ENCODE results near the gene SLC6A6.

Gene SLC6A6

GRCh38 chr3:14422016-14422963, 19.9 kb downstream of the SLC6A6 start:
- H3K36me3 ChIP-seq (ENCODE audit: insufficient read depth, insufficient read length, low read length) = peaks cover 85% of the 10 kb centered on the region
- H3K9me3 ChIP-seq (ENCODE audit: insufficient read depth, low read length) = no peaks in the 10 kb centered on the region
- no peak overlapping the region for H3K4me3 ChIP-seq (ENCODE audit: insufficient read length, low read depth)
- no peaks in the 10 kb centered on the region for H3K27me3 ChIP-seq (ENCODE audit: insufficient read depth, insufficient read length)
- TF ChIP-seq SUZ12 (IDR thresholded peaks at IDR 0.05; ENCODE audit: extremely low read depth, insufficient read depth, insufficient read length) = no peak
- TF ChIP-seq ZNF274 (IDR thresholded peaks at IDR 0.05; ENCODE audit: low read depth, low read length) = no peak
- no peak for TF ChIP-seq YY1 (IDR thresholded peaks at IDR 0.05; ENCODE audit: insufficient read depth, insufficient read length)
- no peak for DNase-seq (ENCODE audit: low read depth, low spot score)
- peak overlapping the region; percentile 62 for H3K9ac ChIP-seq (ENCODE audit: insufficient read length, low read depth)
- peaks cover 51% of the 10 kb centered on the region for H3K4me1 ChIP-seq (ENCODE audit: insufficient read depth, insufficient read length)

- Histone ChIP-seq H3K36me3 (ENCODE audit: insufficient read depth, insufficient read length, low read length) (peaks cover 84% of the 10 kb centered on the region), H3K4me3 (ENCODE audit: insufficient read length, low read depth) (no peak overlapping the region), H3K4me1 (ENCODE audit: insufficient read depth, insufficient read length) (peaks cover 51% of the 10 kb centered on the region), H3K27me3 (ENCODE audit: insufficient read depth, insufficient read length) (no peaks in the 10 kb centered on the region), H3K9me3 (ENCODE audit: insufficient read depth, low read length) (no peaks in the 10 kb centered on the region), H3K9ac (ENCODE audit: insufficient read length, low read depth) (no peak overlapping the region)
- DNase-seq (ENCODE audit: low read depth, low spot score) = no peak
- TF ChIP-seq YY1 (IDR thresholded peaks at IDR 0.05; ENCODE audit: insufficient read depth, insufficient read length) (no peak), SUZ12 (IDR thresholded peaks at IDR 0.05; ENCODE audit: extremely low read depth, insufficient read depth, insufficient read length) (no peak), ZNF274 (IDR thresholded peaks at IDR 0.05; ENCODE audit: low read depth, low read length) (no peak)
These were observed 20.9 kb downstream of the SLC6A6 start for GRCh38 chr3:14423197-14423743.

GRCh38 chr3:14423963-14424362, 21.6 kb downstream of the SLC6A6 start:
- DNase-seq (ENCODE audit: low read depth, low spot score) = no peak
- Histone ChIP-seq H3K27me3 (ENCODE audit: insufficient read depth, insufficient read length) (no peaks in the 10 kb centered on the region), H3K9ac (ENCODE audit: insufficient read length, low read depth) (no peak overlapping the region), H3K9me3 (ENCODE audit: insufficient read depth, low read length) (no peaks in the 10 kb centered on the region), H3K36me3 (ENCODE audit: insufficient read depth, insufficient read length, low read length) (peaks cover 83% of the 10 kb centered on the region), H3K4me1 (ENCODE audit: insufficient read depth, insufficient read length) (peaks cover 47% of the 10 kb centered on the region), H3K4me3 (ENCODE audit: insufficient read length, low read depth) (no peak overlapping the region)
- TF ChIP-seq SUZ12 (IDR thresholded peaks at IDR 0.05; ENCODE audit: extremely low read depth, insufficient read depth, insufficient read length) = no peak
- no peak for TF ChIP-seq ZNF274 (IDR thresholded peaks at IDR 0.05; ENCODE audit: low read depth, low read length)
- TF ChIP-seq YY1 (IDR thresholded peaks at IDR 0.05; ENCODE audit: insufficient read depth, insufficient read length) = no peak

- Histone ChIP-seq H3K4me3 (ENCODE audit: insufficient read length, low read depth) (no peak overlapping the region), H3K9me3 (ENCODE audit: insufficient read depth, low read length) (no peaks in the 10 kb centered on the region), H3K4me1 (ENCODE audit: insufficient read depth, insufficient read length) (peaks cover 43% of the 10 kb centered on the region), H3K36me3 (ENCODE audit: insufficient read depth, insufficient read length, low read length) (peaks cover 77% of the 10 kb centered on the region), H3K9ac (ENCODE audit: insufficient read length, low read depth) (no peak overlapping the region), H3K27me3 (ENCODE audit: insufficient read depth, insufficient read length) (no peaks in the 10 kb centered on the region)
- TF ChIP-seq SUZ12 (IDR thresholded peaks at IDR 0.05; ENCODE audit: extremely low read depth, insufficient read depth, insufficient read length) (no peak), ZNF274 (IDR thresholded peaks at IDR 0.05; ENCODE audit: low read depth, low read length) (no peak), YY1 (IDR thresholded peaks at IDR 0.05; ENCODE audit: insufficient read depth, insufficient read length) (no peak)
- DNase-seq (ENCODE audit: low read depth, low spot score) = no peak
These were observed 22.5 kb downstream of the SLC6A6 start for GRCh38 chr3:14424711-14425580.

GRCh38 chr3:14425581-14426304, 23.3 kb downstream of the SLC6A6 start:
- Histone ChIP-seq H3K9ac (ENCODE audit: insufficient read length, low read depth) (no peak overlapping the region), H3K9me3 (ENCODE audit: insufficient read depth, low read length) (no peaks in the 10 kb centered on the region), H3K36me3 (ENCODE audit: insufficient read depth, insufficient read length, low read length) (peaks cover 77% of the 10 kb centered on the region), H3K27me3 (ENCODE audit: insufficient read depth, insufficient read length) (no peaks in the 10 kb centered on the region), H3K4me3 (ENCODE audit: insufficient read length, low read depth) (no peak overlapping the region), H3K4me1 (ENCODE audit: insufficient read depth, insufficient read length) (peaks cover 46% of the 10 kb centered on the region)
- no peak for DNase-seq (ENCODE audit: low read depth, low spot score)
- TF ChIP-seq ZNF274 (IDR thresholded peaks at IDR 0.05; ENCODE audit: low read depth, low read length) (no peak), SUZ12 (IDR thresholded peaks at IDR 0.05; ENCODE audit: extremely low read depth, insufficient read depth, insufficient read length) (no peak), YY1 (IDR thresholded peaks at IDR 0.05; ENCODE audit: insufficient read depth, insufficient read length) (no peak)

GRCh38 chr3:14426305-14426620, 23.9 kb downstream of the SLC6A6 start:
- H3K9me3 ChIP-seq (ENCODE audit: insufficient read depth, low read length) = no peaks in the 10 kb centered on the region
- TF ChIP-seq ZNF274 (IDR thresholded peaks at IDR 0.05; ENCODE audit: low read depth, low read length) (no peak), YY1 (IDR thresholded peaks at IDR 0.05; ENCODE audit: insufficient read depth, insufficient read length) (no peak)
- H3K4me1 ChIP-seq (ENCODE audit: insufficient read depth, insufficient read length) = peaks cover 46% of the 10 kb centered on the region
- no peak overlapping the region for H3K9ac ChIP-seq (ENCODE audit: insufficient read length, low read depth)
- no peak overlapping the region for H3K4me3 ChIP-seq (ENCODE audit: insufficient read length, low read depth)
- peaks cover 72% of the 10 kb centered on the region for H3K36me3 ChIP-seq (ENCODE audit: insufficient read depth, insufficient read length, low read length)
- H3K27me3 ChIP-seq (ENCODE audit: insufficient read depth, insufficient read length) = no peaks in the 10 kb centered on the region
- DNase-seq (ENCODE audit: low read depth, low spot score) = no peak
